ENCODE results near the gene TMEM147.

The TMEM147 gene, protein sequence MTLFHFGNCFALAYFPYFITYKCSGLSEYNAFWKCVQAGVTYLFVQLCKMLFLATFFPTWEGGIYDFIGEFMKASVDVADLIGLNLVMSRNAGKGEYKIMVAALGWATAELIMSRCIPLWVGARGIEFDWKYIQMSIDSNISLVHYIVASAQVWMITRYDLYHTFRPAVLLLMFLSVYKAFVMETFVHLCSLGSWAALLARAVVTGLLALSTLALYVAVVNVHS

DNA sequence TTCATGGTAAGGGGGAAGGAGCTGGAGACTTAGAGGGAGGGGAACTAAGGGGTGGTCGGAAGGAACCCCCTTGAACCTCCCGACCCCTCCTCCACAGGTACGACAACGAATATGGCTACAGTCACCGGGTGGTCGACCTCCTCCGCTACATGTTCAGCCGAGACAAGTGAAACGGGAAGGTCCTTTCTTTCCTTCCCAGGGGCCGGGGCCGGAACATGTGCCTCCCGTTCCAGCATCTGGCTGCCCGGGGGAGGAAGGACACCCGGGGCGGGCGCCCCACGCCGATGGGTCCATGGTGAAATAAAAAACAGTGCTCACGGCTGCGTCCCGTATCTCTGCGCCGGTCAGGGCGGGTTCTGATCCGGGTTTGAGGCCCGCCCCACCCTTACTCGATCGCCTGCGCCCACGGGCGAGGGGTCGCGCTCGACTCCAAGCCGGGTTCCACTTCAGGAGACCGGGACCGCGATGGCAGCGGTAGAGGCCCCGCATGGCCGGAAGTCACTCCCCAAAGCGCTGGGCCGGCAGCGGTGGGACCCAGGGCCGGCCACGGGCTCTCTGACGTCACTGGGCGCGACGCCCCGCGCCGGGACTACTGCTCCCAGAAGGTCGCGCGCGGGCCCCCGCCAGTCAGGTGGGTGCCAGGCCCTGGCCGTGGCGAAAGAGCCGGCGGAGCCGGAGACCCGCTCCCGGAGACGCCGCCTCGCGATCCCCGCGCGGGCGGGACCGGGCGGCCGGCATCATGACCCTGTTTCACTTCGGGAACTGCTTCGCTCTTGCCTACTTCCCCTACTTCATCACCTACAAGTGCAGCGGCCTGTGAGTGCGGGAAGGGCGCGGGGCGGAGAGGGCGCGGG, at the start of gene TMEM147:
Gene TMEM147, plus strand, starts transcription at position 626 of the 854 bp plus-strand sequence. Its CDS starts 114 bp downstream, at position 740.
- in situ Hi-C loops (cut with HindIII; ENCODE audit: low sequenced_read_pairs): loop anchor here (5.0 kb wide), 1 partner anchor 92 kb away; no protein-coding TSS in a partner anchor

DNA sequence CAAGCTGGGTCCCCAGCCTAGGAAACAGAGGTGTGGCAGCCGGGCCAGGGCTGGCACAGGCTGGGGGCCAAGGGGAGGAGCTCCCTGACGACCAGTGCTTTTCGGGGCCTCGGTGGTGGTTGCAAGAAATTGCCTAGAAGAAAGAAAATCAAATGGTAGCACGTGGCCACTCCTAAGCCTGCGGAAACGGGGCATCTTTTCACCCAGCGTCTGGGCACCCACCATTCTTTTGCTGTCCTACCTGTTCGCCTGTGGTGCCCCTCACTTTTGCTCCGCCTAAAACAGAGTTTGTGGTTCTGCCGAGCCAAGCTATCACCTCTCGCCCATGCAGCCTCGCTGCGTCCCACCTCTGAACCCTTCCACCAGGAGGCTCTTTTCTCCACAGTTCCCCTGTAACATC, 48.0 kb upstream of the TMEM147 start:
- in situ Hi-C loops (cut with HindIII; ENCODE audit: low sequenced_read_pairs): no loop called here

DNA sequence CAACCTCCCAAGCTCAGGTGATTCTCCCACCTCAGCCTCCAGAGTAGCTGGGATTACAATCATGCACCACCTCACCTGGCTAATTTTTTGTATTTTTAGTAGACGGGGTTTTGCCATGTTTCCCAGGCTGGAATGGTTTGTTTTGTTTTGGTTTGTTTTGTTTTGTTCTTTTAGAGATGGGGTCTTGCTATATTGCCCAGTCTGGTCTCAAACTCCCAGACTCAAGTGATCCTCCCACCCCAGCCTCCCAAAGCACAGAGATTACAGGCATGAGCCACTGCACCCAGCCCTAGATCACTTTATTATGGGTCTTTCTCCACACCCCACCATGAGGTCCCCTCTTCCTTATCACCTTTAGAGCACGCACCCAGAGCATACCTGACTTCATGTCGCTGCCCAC, 47.2 kb upstream of the TMEM147 start:
- in situ Hi-C loops (cut with HindIII; ENCODE audit: low sequenced_read_pairs): no loop called here

DNA sequence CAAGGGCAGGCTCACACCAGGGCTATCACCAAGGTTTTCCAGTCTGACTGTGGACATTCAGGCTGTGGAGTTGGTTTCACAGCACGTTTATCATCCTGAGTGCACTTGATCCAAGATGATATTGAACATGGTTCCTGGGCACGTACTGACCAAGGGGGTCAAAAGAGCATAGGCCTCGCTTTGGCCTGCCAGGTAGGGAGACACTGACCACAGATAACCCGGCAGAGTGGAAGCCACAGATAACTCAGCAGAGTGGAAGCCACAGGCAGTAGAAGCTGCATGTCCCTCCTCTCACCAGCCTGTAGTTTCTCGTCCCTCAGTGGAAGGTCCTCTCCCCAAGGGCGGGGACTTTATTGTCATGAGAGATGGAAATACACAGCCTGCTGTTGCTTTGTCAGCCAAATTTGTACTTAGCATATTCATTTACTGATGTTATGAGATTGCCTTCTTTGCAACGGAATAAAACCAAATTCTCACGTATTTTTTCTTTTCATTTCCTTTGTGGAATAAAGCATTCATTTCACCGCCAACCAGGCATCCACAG, 46.4 kb upstream of the TMEM147 start:
- in situ Hi-C loops (cut with HindIII; ENCODE audit: low sequenced_read_pairs): no loop called here

DNA sequence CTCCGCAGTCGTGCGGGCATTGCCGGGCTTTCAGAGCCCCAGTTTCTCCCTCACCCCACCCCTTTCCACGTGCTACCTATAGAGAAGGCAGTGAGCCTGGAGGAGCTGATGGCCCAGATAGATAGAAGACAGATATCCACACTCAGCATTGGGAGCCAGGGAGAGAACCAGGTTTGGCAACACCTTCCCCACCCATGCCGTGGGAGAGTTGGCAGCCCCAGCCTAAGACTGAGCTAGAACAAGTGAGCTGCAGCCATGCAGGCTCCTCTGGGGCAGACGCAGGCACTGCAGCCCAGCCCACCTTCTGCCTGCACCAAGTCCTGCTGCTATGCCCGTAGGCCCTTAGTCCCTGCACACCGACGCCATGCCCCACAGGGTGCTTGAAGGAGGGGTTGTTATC, 44.8 kb upstream of the TMEM147 start:
- in situ Hi-C loops (cut with HindIII; ENCODE audit: low sequenced_read_pairs): no loop called here

DNA sequence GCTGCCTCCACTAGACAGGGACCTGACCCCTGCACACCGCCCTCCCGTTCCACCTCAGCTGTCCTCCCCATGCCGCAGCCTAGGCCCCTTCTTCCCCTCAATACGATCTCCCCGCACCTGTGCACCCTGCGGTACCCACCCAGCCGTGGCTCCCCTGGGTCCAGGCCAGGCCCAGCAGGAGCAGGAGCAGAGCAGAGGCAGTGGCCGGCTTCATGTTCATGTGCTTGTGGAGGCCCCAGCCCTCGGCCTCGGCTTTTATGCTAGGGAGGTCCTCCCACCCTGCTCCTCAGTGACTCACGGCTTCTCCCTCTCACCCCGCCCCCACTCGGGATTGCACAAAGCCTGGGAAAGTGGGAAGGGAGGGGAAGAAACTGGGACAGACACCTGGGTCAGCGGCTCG, 43.7 kb upstream of the TMEM147 start:
- in situ Hi-C loops (cut with HindIII; ENCODE audit: low sequenced_read_pairs): no loop called here

DNA sequence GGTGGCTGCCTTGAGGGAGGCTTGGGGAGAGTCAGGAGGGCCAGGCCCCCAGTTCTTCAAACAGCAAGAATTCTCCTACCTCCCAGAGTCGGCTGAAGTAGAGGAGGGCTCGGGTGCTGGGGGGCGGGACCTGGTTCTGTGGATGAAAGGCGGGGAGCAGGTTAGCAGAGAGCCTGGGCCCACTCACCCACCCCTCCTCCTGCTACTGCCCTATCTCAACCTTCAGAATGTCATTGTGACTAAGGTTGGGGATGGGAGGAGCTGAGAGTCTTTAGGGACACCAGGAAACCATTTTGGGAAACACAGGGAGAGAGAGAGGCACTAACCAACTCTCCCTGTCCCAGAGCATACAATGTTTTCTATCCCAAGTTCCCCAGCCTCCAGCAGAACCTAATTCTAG, 42.7 kb upstream of the TMEM147 start:
- in situ Hi-C loops (cut with HindIII; ENCODE audit: low sequenced_read_pairs): no loop called here

DNA sequence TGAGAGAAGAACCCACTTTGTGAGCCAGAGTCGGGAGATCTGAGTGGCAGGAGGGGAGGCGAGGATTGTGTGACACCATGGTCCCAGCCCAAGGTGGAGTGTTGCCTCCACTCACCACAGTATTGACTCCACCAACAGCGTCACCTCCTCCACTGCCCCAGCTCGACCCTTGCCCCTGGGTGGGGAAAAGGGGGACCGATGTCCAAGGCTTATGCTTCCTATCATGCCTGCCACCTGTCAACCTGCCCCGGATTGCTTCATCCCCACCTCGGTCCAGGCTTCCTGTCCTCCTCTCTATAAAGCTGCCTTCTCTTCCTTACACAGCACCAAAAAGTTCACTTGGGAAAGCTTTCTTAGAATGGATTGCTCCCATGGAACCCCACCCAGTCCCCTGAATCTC, 39.4 kb upstream of the TMEM147 start:
- in situ Hi-C loops (cut with HindIII; ENCODE audit: low sequenced_read_pairs): no loop called here

DNA sequence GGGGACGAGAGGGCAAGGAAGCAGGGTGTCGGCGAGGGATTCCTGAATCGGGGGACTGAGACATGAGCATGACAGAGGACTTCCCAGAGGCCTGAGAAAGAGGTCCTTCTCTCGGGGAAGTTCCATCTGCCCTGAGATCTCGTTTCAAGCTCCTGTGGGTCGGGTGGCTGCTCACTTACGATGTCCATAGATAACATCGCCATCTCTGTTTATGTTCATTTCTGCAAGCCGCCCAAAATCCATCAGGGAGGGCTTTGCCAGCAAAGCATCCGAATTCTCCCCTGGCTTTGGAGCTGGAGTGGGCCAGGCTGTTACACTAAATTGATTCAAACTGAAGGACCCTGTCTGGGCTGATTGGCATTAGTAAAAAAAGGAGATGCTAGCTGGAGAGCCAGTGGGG, 37.9 kb upstream of the TMEM147 start:
- in situ Hi-C loops (cut with HindIII; ENCODE audit: low sequenced_read_pairs): no loop called here

DNA sequence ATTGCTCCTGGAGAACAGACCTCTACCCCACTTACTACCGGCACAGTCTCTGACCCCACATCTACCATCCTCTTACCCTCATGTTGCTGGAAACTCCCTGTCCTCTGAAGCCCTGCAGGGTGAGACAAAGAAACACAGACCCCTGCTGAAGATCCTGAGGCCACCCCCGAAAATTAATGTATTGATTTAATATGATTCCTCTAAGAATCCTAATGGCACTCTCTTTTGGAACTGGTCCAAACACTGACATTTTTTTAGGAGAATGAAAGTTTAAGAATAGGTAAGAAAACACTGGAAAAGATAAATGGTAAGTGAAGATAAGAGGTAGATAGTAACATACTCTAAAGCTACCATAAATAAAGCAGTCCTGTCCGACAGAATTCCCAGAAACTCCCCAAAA, 37.3 kb upstream of the TMEM147 start:
- in situ Hi-C loops (cut with HindIII; ENCODE audit: low sequenced_read_pairs): no loop called here

DNA sequence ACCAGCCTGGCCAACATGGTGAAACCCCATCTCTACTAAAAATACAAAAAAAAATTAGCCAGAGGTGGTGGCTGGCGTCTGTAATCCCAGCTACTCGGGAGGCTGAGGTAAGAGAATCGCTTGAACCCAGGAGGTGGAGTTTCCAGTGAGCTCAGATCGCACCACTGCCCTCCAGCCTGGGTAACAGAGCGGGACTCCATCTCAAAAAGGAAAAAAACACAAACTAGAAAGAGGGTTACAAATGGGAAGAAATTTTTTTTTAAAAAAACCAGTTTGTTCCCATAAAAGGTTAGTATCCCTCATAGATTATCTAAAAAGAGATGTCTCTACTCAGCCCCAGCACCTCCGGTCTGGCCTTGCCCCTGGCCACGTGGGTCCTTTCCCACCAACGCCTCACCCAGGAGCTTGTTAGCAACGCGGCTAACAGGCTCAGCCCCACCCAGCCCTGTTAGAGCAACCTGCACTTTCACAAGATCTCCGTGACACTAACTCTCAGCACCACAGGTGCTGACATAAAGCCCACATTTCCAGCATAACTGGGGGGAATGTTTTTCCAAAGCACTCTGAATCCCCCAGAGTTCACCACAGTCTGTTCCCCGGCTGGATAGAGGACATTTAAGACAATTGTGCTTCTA, 36.3 kb upstream of the TMEM147 start:
- in situ Hi-C loops (cut with HindIII; ENCODE audit: low sequenced_read_pairs): no loop called here

DNA sequence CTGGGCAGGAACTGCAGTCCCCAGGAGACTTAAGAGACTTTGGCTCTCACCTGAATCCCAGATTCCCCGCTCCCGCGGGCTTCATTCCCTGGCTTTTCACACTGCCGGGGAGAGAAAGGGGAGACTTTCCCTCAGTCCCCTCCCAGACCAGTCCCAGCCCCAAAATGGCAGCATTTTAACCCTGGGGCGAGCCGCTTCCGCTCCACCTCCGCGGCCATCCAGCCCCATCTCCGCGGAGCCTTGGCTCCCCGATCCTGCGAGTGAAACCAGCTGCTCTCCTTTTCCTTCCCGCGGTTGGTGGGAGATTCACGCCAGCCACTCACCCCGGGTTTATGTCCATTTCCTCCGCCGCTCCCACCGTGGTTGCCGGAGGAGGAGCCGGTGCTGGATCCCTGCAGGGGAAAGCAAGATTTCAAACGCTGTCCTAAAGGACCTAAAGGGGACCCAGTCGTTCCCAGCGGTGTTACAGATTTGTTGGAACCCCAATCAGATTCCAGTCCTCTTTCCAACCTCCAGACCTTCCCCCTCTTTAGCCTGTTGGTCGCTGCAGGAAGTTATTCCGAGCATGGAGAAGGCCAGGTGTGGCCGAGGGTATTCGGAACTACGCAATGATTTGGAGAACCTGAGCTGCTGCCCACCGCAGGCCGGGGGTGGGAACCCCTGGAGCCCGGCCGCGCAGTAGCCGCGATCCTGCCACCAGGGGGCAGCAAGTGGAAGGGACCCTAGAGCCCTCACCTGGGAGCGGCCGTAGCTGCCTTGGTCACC, 35.4 kb upstream of the TMEM147 start:
- in situ Hi-C loops (cut with HindIII; ENCODE audit: low sequenced_read_pairs): no loop called here

DNA sequence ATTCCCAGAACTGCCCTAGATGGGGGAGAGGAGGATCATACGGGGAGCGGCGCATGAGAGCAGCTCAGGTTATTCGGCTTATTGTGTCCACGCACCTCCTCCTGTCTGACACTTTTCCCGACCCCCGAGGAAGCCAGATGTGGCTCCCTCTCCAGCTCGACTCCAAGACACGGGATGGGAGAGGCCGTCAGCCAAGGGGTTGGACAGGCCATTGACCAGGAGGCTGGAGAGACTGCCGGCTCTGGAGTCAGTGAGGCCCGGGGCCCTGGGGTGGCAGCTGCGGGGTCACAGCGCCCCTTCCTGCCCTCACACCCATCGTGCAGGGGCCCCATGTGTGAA, 34.8 kb upstream of the TMEM147 start:
- in situ Hi-C loops (cut with HindIII; ENCODE audit: low sequenced_read_pairs): no loop called here

DNA sequence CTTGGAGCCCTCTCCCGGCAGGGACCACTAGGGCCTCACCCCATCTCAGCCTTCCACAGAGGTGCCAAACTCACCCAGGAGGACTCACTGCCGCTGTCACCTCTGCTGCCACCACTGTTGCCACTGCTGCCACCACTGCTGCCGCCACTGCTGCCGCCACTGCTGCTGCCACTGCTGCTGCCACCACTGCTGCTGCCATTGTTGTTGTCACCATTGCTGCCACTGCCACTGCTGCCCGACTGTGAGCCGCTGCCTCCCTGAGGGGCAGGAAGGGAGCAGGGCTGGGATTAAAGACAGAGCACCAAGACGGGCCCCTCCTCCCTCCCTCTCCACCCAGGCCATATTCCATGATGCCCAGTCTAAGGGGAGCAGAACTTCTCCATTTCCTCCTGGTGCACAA, 34.1 kb upstream of the TMEM147 start:
- in situ Hi-C loops (cut with HindIII; ENCODE audit: low sequenced_read_pairs): no loop called here

DNA sequence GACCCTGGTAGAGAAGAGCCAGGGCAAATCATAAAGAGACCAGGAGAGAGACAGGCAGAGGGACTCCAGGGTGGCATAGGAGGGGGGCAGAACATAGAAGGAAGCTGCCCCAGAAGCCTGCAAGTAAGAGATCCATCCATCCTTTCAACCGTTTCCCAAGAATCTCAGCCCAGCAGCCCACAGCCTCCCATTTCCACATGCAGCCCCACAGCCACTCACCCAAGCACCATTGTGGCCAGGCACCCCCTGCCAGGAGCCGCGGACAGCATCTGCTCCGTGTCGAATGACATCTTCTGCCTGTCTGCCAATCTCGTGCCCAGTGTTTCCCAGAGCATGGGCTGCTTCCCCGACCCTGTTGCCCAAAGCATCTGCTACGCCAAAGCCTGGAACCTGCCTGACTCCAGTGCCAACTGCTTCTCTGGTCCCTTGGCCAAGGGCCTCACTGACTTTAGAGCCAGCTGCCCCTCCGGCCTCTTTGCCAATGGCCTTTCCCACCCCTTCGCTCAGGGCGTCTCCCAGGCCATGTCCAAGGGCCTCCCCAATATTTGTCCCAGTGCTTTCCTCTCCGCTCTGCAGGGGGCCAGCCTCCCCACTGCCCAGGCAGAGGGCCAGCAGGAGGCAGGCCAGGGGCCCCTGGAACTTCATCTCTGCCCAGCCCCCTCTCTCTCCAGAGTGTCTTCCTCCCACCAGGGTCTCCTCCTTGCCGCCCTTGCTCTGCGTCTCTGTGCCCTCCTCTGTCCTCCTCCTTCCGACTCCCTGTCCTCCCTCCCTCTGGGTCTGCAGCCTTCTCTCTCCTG, 32.4 kb upstream of the TMEM147 start:
- in situ Hi-C loops (cut with HindIII; ENCODE audit: low sequenced_read_pairs): no loop called here

DNA sequence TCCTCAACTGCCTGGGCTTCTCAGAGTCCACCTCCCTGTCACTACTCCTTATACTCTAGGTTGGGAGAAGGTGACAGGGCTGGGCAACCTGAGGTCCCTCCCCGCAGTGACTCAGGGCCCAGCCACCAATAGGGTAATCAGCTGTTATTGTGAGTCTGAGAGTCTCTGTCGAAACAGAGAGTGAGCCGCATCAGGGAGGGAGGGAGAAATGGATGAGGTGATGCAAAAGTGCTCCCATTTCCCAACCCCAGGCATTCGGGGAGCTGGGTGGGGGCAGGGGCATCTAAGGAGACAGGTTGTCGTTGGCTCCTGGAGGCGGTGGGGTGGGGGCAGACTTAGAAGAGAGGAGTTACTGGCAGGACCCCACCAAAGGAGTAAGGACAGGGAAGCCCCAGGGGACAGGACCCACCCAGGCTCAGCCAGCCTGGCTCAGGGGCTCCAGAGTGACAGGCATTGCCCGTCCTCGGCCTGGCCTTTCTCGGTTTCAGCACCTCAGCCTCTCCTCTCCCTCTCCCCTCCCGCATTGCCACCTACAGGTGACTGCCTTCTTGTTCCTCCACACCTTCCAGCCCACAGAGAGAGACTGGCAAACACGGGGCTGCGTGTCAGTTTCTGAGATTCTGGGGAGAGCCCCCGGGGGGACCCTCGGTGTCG, 31.7 kb upstream of the TMEM147 start, which contains the start of gene DMKN:
Gene DMKN, minus strand, starts transcription at position 22 of the 654 bp plus-strand sequence. CDS start 174 bp downstream, outside the sequence.
- in situ Hi-C loops (cut with HindIII; ENCODE audit: low sequenced_read_pairs): no loop called here

DNA sequence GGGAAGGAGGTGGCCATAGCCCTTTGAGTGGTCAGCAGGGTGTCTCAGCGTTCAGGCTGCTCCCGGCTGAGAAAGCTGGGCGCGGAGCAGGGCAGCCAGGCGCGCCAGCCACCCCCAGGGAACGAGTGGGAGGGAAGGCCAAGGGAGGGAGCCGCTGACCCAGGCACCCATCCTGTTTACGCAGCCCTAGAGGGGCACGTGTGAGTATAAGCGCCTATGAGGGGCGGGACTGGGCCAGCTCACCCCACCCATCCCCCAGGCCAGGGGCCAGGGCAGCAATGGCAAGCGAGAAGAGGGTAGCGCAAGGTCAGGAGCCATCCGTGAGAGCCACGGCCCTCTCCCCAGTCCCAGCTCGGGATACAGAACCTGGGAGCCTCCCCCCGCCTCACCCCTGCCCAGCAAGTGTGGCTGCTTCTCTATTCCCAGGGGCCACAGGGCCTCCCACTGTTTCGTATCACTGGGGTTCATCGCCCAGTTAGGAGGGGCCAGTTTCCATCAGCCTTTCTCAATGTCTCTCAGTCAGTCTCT, 31.1 kb upstream of the TMEM147 start:
- in situ Hi-C loops (cut with HindIII; ENCODE audit: low sequenced_read_pairs): no loop called here

DNA sequence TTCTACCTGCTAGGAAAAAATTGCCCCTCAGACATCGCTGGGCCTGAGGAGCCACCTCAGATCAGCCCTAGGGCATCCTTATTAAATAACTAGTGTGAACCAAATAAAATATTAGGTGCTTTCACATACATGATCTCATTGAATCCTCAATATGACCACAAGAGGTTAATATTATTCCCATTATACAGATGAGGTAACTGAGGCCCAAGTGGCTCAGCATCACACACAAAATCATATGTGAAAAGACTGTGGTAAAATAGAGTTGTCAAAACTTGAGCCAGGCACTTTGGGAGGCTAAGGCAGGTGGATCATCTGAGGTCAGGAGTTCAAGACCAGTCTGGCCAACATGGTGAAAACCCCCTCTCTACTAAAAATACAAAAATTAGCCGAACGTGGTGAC, 29.1 kb upstream of the TMEM147 start:
- in situ Hi-C loops (cut with HindIII; ENCODE audit: low sequenced_read_pairs): no loop called here

DNA sequence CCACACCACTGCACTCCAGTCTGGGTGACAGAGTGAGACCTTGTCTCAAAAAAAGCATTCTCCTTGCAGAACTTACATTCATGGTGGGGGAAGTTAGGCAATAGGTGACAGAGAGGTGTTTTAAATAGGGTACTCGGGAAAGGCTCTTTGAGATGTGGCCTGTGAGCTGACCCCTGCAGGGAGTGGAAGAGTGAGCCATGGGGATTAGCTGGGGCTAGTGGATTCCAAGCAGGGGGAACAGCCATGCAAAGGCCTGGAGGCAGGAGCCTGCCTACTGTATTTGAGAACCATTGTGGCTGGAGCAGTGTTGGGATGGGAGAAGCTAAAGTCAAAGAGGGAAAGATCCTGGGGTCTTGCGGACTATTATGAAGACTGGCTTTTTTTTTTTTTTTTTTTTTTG, 28.1 kb upstream of the TMEM147 start:
- in situ Hi-C loops (cut with HindIII; ENCODE audit: low sequenced_read_pairs): no loop called here

Measured in endothelial cell of hepatic sinusoid (primary cell).